Measurements from ENCODE around the gene PROSER2. TPM values are rescaled to one million over a fixed set of nuclear protein-coding genes. Genes with fewer than 3 reads are reported as not detected.

Gene PROSER2
- total and polyA plus RNA-seq, 2 experiments from 2014 or later: 0.65 to 1.2 TPM

- H3K4me2 ChIP-seq (ENCODE audit: unreplicated experiment): no peak overlapping the region
- H3K9ac ChIP-seq: no peak overlapping the region
- H2AFZ ChIP-seq: no peak overlapping the region
These were observed 74.8 kb downstream of the PROSER2 start for GRCh38 chr10:11898033-11898371.

GRCh38 chr10:11898372-11899066 lies 75.4 kb downstream of the PROSER2 start:
- WGBS, 2 experiments (ENCODE audit: low coverage in 1 of 2, low lambda C conversion rate in 2 of 2, missing lambda C conversion rate in 2 of 2): 74 to 77% methylated on average over 20 of the region's 20 CpGs
- Histone ChIP-seq H3F3A (ENCODE audit: insufficient read depth) (no peaks in the 10 kb centered on the region), H3K27me3 (replicated peaks; ENCODE audit: insufficient read depth) (no peaks in the 10 kb centered on the region), H3K4me3 (no peak overlapping the region), H3K9ac (no peak overlapping the region), H3K9me2 (ENCODE audit: insufficient read depth) (no peaks in the 10 kb centered on the region), H3K9me3 (ENCODE audit: low read depth) (no peaks in the 10 kb centered on the region), H3K27ac (no peak overlapping the region), H4K20me1 (ENCODE audit: insufficient read depth) (no peaks in the 10 kb centered on the region), H3K79me2 (ENCODE audit: insufficient read depth) (no peaks in the 10 kb centered on the region), H3K36me3 (ENCODE audit: low read depth) (no peaks in the 10 kb centered on the region), H3K4me2 (ENCODE audit: unreplicated experiment) (no peak overlapping the region), H2AFZ (no peak overlapping the region), H3K4me1 (ENCODE audit: insufficient read depth) (no peaks in the 10 kb centered on the region)
- in situ Hi-C loops (cut with MboI): no loop called here
- no peak for TF ChIP-seq EZH2 (IDR thresholded peaks at IDR 0.05; ENCODE audit: insufficient read depth, poor library complexity, severe bottlenecking)
- no peak for TF ChIP-seq EZH2phosphoT487 (IDR thresholded peaks at IDR 0.05; ENCODE audit: insufficient read depth, low read depth)
- no peak for DNase-seq

More at GRCh38 chr10:11898033-11898371, 74.8 kb downstream of the PROSER2 start:
- Histone ChIP-seq H4K20me1 (ENCODE audit: insufficient read depth) (no peaks in the 10 kb centered on the region), H3K27me3 (replicated peaks; ENCODE audit: insufficient read depth) (no peaks in the 10 kb centered on the region), H3K4me3 (no peak overlapping the region), H3K79me2 (ENCODE audit: insufficient read depth) (no peaks in the 10 kb centered on the region), H3F3A (ENCODE audit: insufficient read depth) (no peaks in the 10 kb centered on the region), H3K36me3 (ENCODE audit: low read depth) (no peaks in the 10 kb centered on the region), H3K9me2 (ENCODE audit: insufficient read depth) (no peaks in the 10 kb centered on the region), H3K9me3 (ENCODE audit: low read depth) (no peaks in the 10 kb centered on the region), H3K4me1 (ENCODE audit: insufficient read depth) (no peaks in the 10 kb centered on the region), H3K27ac (no peak overlapping the region)
- DNase-seq: no peak
- TF ChIP-seq EZH2 (IDR thresholded peaks at IDR 0.05; ENCODE audit: insufficient read depth, poor library complexity, severe bottlenecking): no peak
- no peak for TF ChIP-seq EZH2phosphoT487 (IDR thresholded peaks at IDR 0.05; ENCODE audit: insufficient read depth, low read depth)
- 60 to 64% methylated on average over 3 of the region's 3 CpGs for WGBS, 2 experiments (ENCODE audit: low coverage in 1 of 2, low lambda C conversion rate in 2 of 2, missing lambda C conversion rate in 2 of 2)
- in situ Hi-C loops (cut with MboI): no loop called here

GRCh38 chr10:11899067-11899876 lies 76.1 kb downstream of the PROSER2 start:
- TF ChIP-seq EZH2phosphoT487 (IDR thresholded peaks at IDR 0.05; ENCODE audit: insufficient read depth, low read depth) (no peak), EZH2 (IDR thresholded peaks at IDR 0.05; ENCODE audit: insufficient read depth, poor library complexity, severe bottlenecking) (no peak)
- H3K9ac ChIP-seq: no peak overlapping the region
- H3K27ac ChIP-seq: no peak overlapping the region
- no peaks in the 10 kb centered on the region for H3K79me2 ChIP-seq (ENCODE audit: insufficient read depth)
- H3K4me2 ChIP-seq (ENCODE audit: unreplicated experiment): no peak overlapping the region
- no peaks in the 10 kb centered on the region for H3F3A ChIP-seq (ENCODE audit: insufficient read depth)
- H4K20me1 ChIP-seq (ENCODE audit: insufficient read depth): no peaks in the 10 kb centered on the region
- H3K9me3 ChIP-seq (ENCODE audit: low read depth): no peaks in the 10 kb centered on the region
- in situ Hi-C loops (cut with MboI): no loop called here
- H3K9me2 ChIP-seq (ENCODE audit: insufficient read depth): no peaks in the 10 kb centered on the region
- 86% methylated on average over 28 of the region's 28 CpGs for WGBS, 2 experiments (ENCODE audit: low coverage in 1 of 2, low lambda C conversion rate in 2 of 2, missing lambda C conversion rate in 2 of 2)
- no peaks in the 10 kb centered on the region for H3K4me1 ChIP-seq (ENCODE audit: insufficient read depth)
- no peaks in the 10 kb centered on the region for H3K36me3 ChIP-seq (ENCODE audit: low read depth)
- no peak for DNase-seq
- no peak overlapping the region for H2AFZ ChIP-seq
- no peak overlapping the region for H3K4me3 ChIP-seq
- H3K27me3 ChIP-seq (replicated peaks; ENCODE audit: insufficient read depth): no peaks in the 10 kb centered on the region

GRCh38 chr10:11901036-11901301 lies 77.8 kb downstream of the PROSER2 start:
- H3K79me2 ChIP-seq (ENCODE audit: insufficient read depth): no peaks in the 10 kb centered on the region
- WGBS, 2 experiments (ENCODE audit: low coverage in 1 of 2, low lambda C conversion rate in 2 of 2, missing lambda C conversion rate in 2 of 2): 78 to 92% methylated on average over 6 of the region's 6 CpGs
- H3F3A ChIP-seq (ENCODE audit: insufficient read depth): no peaks in the 10 kb centered on the region
- no peak for DNase-seq
- H3K36me3 ChIP-seq (ENCODE audit: low read depth): no peaks in the 10 kb centered on the region
- TF ChIP-seq EZH2phosphoT487 (IDR thresholded peaks at IDR 0.05; ENCODE audit: insufficient read depth, low read depth) (no peak), EZH2 (IDR thresholded peaks at IDR 0.05; ENCODE audit: insufficient read depth, poor library complexity, severe bottlenecking) (no peak)
- no peaks in the 10 kb centered on the region for H3K9me2 ChIP-seq (ENCODE audit: insufficient read depth)
- H3K9me3 ChIP-seq (ENCODE audit: low read depth): no peaks in the 10 kb centered on the region
- no peak overlapping the region for H3K27ac ChIP-seq
- no peak overlapping the region for H3K4me2 ChIP-seq (ENCODE audit: unreplicated experiment)
- no peak overlapping the region for H3K4me3 ChIP-seq
- H3K27me3 ChIP-seq (replicated peaks; ENCODE audit: insufficient read depth): no peaks in the 10 kb centered on the region
- in situ Hi-C loops (cut with MboI): no loop called here
- H2AFZ ChIP-seq: no peak overlapping the region
- H3K9ac ChIP-seq: no peak overlapping the region
- no peaks in the 10 kb centered on the region for H4K20me1 ChIP-seq (ENCODE audit: insufficient read depth)
- no peaks in the 10 kb centered on the region for H3K4me1 ChIP-seq (ENCODE audit: insufficient read depth)

All from GM23248 (cell line).